Neutrophil (primary cell): ENCODE measurements around the gene REXO4.

ENCODE experiments used
- H3K27ac ChIP-seq: fragments of 200-600 bp; sonication (generic); 2 replicates; pipeline ENCODE4 v1.5.1; 2016; ENCODE audit warnings: mild to moderate bottlenecking, moderate library complexity
- H3K27me3 ChIP-seq: fragments of 200-600 bp; sonication (generic); 2 replicates; pipeline ENCODE4 v1.6.0; 2016; ENCODE audit warnings: mild to moderate bottlenecking
- H3K36me3 ChIP-seq: fragments of 200-600 bp; sonication (generic); 2 replicates; pipeline ENCODE4 v1.5.1; 2017
- H3K4me1 ChIP-seq, 2 experiments: fragments of 200-600 bp in 1 of 2; sonication (generic) in 1 of 2; 1 replicate in 1 of 2; 2 replicates in 1 of 2; pipeline versions ENCODE4 v1.5.1 to v1.6.1; 2013 to 2016; ENCODE audit warnings: low read depth in 1 of 2, low read length in 1 of 2, mild to moderate bottlenecking in 1 of 2, moderate library complexity in 1 of 2; ENCODE audit not compliant: control insufficient read depth in 1 of 2, insufficient read depth in 1 of 2
- H3K4me3 ChIP-seq, 2 experiments: fragments of 200-600 bp in 1 of 2; sonication (generic) in 1 of 2; 1 replicate in 1 of 2; 2 replicates in 1 of 2; pipeline ENCODE4 v1.5.1; 2013 to 2016; ENCODE audit warnings: low read depth in 1 of 2, low read length in 1 of 2, mild to moderate bottlenecking in 1 of 2, moderate library complexity in 1 of 2
- H3K9me3 ChIP-seq: fragments of 200-600 bp; sonication (generic); 2 replicates; pipeline ENCODE4 v1.5.1; 2016
- TF ChIP-seq, protein P1 (sequence below): fragments of 200-600 bp; sonication (generic); IDR thresholded peaks from 2 replicates; pipeline ENCODE4 v1.5.1; 2016; ENCODE audit warnings: antibody characterized with exemption

Gene REXO4

GRCh38 chr9:133362359-133363044 lies 55.3 kb downstream of the REXO4 start:
- TF ChIP-seq, protein P1, sequence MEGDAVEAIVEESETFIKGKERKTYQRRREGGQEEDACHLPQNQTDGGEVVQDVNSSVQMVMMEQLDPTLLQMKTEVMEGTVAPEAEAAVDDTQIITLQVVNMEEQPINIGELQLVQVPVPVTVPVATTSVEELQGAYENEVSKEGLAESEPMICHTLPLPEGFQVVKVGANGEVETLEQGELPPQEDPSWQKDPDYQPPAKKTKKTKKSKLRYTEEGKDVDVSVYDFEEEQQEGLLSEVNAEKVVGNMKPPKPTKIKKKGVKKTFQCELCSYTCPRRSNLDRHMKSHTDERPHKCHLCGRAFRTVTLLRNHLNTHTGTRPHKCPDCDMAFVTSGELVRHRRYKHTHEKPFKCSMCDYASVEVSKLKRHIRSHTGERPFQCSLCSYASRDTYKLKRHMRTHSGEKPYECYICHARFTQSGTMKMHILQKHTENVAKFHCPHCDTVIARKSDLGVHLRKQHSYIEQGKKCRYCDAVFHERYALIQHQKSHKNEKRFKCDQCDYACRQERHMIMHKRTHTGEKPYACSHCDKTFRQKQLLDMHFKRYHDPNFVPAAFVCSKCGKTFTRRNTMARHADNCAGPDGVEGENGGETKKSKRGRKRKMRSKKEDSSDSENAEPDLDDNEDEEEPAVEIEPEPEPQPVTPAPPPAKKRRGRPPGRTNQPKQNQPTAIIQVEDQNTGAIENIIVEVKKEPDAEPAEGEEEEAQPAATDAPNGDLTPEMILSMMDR: no peak
- peaks cover 82% of the 10 kb centered on the region for H3K36me3 ChIP-seq
- H3K27ac ChIP-seq: no peak overlapping the region
- H3K4me1 ChIP-seq: peaks cover 0 to 3% of the 10 kb centered on the region in 2 experiments
- H3K9me3 ChIP-seq: no peaks in the 10 kb centered on the region
- H3K4me3 ChIP-seq: no peak overlapping the region
- no peaks in the 10 kb centered on the region for H3K27me3 ChIP-seq

DNA sequence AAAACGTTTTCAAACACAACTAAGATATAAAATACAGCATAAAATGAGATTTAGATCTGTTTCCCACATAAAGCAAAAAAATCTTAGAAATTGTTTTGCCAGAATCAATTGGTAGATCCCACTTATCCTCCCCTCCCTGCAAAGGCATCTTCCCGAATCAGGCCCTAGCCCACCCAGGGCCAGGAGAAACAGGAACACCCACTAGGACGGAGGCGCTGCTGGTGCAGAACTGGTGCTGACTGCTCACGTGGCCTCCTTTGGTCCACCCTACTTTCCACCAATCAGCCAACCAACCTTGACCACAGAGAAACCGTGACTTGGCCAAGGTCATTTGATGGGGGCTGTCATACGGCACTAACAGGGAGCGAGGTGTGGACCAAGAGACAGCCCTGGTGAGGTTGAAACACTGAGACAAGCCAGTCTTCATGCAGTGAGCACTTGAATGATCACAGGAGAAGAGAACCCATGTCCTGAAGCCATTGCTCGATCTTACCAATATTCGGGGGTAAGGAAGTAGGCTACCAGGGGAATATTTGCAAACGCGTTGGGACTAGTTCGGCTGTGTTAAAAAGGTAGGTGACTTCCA lies 56.2 kb downstream of the REXO4 start:
- Histone ChIP-seq H3K4me1 (peaks cover 7 to 12% of the 10 kb centered on the region in 2 experiments), H3K27ac (no peak overlapping the region), H3K36me3 (peaks cover 73% of the 10 kb centered on the region), H3K9me3 (no peaks in the 10 kb centered on the region), H3K4me3 (no peak overlapping the region), H3K27me3 (no peaks in the 10 kb centered on the region)
- TF ChIP-seq, protein P1: no peak

DNA sequence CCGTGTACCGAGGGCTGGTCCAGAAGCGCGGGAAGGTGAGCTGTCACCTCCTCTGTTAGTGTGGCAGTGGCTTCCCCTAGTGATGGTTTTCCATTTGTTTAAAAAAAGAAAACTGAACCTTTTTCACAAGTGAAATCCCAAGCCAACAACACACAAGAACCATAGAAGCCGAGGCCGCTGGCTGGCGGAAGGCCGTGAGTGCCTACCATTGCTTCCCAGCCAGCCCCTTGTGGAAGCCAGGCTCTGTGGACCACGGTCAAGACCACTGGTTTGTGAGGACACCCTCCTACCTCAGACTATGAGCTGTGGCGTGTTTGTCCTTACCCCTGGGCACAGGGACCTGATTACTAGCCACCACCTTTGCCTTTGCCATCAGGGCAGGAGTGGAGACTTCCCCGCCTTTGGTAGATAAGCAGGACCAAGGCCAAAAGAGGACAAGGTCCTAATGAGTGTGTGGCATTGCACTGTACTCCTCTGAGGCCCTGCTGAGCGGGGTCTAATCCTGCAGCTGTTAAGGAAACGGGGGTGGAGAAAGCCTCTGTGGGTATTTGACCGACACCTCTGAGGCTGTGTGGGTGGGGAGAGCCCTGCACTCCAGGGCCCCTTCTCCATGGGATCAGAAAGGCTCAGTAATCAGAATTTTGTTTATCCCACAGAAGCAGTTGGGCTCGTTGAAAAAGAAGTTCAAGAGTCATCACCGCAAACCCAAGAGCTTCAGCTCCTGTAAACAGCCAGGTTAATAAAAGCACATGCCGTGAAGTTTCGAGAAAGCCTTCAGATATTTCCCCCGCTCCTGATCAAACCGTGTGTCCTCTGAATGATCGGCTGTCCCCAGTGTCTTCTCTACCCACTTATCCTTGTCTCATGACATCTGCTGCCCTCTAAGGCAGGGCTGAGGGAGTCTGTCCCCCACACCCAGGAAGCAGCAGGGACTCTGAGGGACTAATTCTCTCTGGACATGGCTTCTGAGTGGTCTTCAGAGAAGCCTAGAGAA lies 57.1 kb downstream of the REXO4 start:
- Histone ChIP-seq H3K4me1 (peaks cover 11 to 16% of the 10 kb centered on the region in 2 experiments), H3K27ac (no peak overlapping the region), H3K9me3 (no peaks in the 10 kb centered on the region), H3K4me3 (no peak overlapping the region), H3K36me3 (peaks cover 64% of the 10 kb centered on the region), H3K27me3 (no peaks in the 10 kb centered on the region)
- TF ChIP-seq, protein P1: no peak

GRCh38 chr9:133359399-133360175 lies 58.2 kb downstream of the REXO4 start:
- peaks cover 53% of the 10 kb centered on the region for H3K36me3 ChIP-seq
- H3K4me3 ChIP-seq: no peak overlapping the region
- H3K27me3 ChIP-seq: no peaks in the 10 kb centered on the region
- peaks cover 22 to 27% of the 10 kb centered on the region in 2 experiments for H3K4me1 ChIP-seq
- H3K27ac ChIP-seq: no peak overlapping the region
- TF ChIP-seq, protein P1: no peak
- no peaks in the 10 kb centered on the region for H3K9me3 ChIP-seq

DNA sequence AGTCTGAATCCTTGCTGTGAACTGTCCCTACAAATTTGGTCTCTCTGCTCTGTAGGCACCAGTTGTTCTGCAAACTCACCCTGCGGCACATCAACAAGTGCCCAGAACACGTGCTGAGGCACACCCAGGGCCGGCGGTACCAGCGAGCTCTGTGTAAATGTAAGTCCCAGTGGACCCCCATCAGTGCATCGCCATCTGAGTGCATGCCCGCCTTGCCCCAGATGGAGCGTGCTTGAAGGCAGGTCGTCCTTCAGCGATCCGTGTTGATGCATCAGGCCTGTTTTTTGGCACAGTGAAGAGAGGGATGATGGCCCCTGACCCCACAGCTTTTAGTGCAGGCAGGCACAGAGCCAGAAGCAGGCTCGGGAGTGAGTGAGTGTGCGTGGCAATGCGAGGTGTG lies 60.2 kb downstream of the REXO4 start:
- TF ChIP-seq, protein P1: no peak
- H3K36me3 ChIP-seq: peaks cover 47% of the 10 kb centered on the region
- no peak overlapping the region for H3K4me3 ChIP-seq
- H3K9me3 ChIP-seq: no peaks in the 10 kb centered on the region
- H3K27me3 ChIP-seq: no peaks in the 10 kb centered on the region
- no peak overlapping the region for H3K27ac ChIP-seq
- peaks cover 24 to 30% of the 10 kb centered on the region in 2 experiments for H3K4me1 ChIP-seq
